Type B pancreatic cell (in vitro differentiated cells): ENCODE data around the gene YWHAB. TPM values are rescaled to one million over a fixed set of nuclear protein-coding genes. Genes with fewer than 3 reads are reported as not detected.

Experiments used
- DNase-seq: peaks from one replicate; pipeline ENCODE4 v3.0.0; 2021; ENCODE audit warnings: mixed read lengths; ENCODE audit not compliant: unreplicated experiment; ENCODE audit errors: extremely low spot score
- H3K27ac Mint-ChIP-seq: 2 replicates; pipeline ENCODE4 v1.8.0; 2021; ENCODE audit warnings: mild to moderate bottlenecking, mixed read lengths
- H3K27me3 Mint-ChIP-seq: 2 replicates; pipeline ENCODE4 v1.8.0; 2021; ENCODE audit warnings: mixed read lengths
- H3K36me3 Mint-ChIP-seq: 2 replicates; pipeline ENCODE4 v1.8.0; 2021; ENCODE audit warnings: mixed read lengths
- H3K4me1 Mint-ChIP-seq: one replicate; pipeline ENCODE4 v1.8.0; 2021; ENCODE audit warnings: mixed read lengths; ENCODE audit not compliant: unreplicated experiment
- H3K4me3 Mint-ChIP-seq: 2 replicates; pipeline ENCODE4 v1.8.0; 2021; ENCODE audit warnings: mild to moderate bottlenecking, mixed read lengths
- H3K9me3 Mint-ChIP-seq: 2 replicates; pipeline ENCODE4 v1.8.0; 2021; ENCODE audit warnings: mixed read lengths
- CTCF ChIP-seq: fragments of 200-600 bp; sonication (generic); conservative IDR thresholded peaks from 2 replicates; pipeline ENCODE4 v1.5.0; 2021; ENCODE audit warnings: antibody characterized with exemption, mild to moderate bottlenecking
- total RNA-seq: library from RNA; stranded (reverse); gene quantifications from 2 replicates; pipeline ENCODE4 v1.2.1, GENCODE V29; 2021; ENCODE audit warnings: low replicate concordance

The YWHAB gene
- total RNA-seq, 1 donor from 2014 or later = 153 TPM

- no peak for TF ChIP-seq CTCF
- Mint-ChIP-seq H3K4me3 (peak overlapping the region; percentile 81), H3K4me1 (peaks cover 52% of the 10 kb centered on the region), H3K27ac (peak overlapping the region; percentile 97), H3K27me3 (no peaks in the 10 kb centered on the region), H3K36me3 (peaks cover 45% of the 10 kb centered on the region), H3K9me3 (no peaks in the 10 kb centered on the region)
- DNase-seq = no peak
Measured at GRCh38 chr20:44956410-44956809, 70.9 kb downstream of the YWHAB start.

Other genes starting within 250 kb of the YWHAB start
- gene ADA, start 234.0 kb upstream of the YWHAB start, total RNA-seq = 7.5 and 15.1 TPM in 2 replicates
- not detected in 2 replicates for gene CCN5, start 170.3 kb upstream of the YWHAB start, total RNA-seq
- gene KCNK15, start 139.8 kb upstream of the YWHAB start, total RNA-seq = 0.31 and 0.36 TPM in 2 replicates
- gene RIMS4, start 75.2 kb upstream of the YWHAB start, total RNA-seq = 3.6 and 7.5 TPM in 2 replicates
- 57.4 and 83.4 TPM in 2 replicates for gene PABPC1L, start 24.4 kb downstream of the YWHAB start, total RNA-seq
- 42.8 and 58.2 TPM in 2 replicates for gene TOMM34, start 74.7 kb downstream of the YWHAB start, total RNA-seq
- 28.3 and 32.6 TPM in 2 replicates for gene STK4, start 80.8 kb downstream of the YWHAB start, total RNA-seq
- gene KCNS1, start 215.4 kb downstream of the YWHAB start, total RNA-seq = 2.2 and 3.5 TPM in 2 replicates
- gene WFDC5, start 229.5 kb downstream of the YWHAB start, total RNA-seq = 0.41 and 0.74 TPM in 2 replicates
- gene WFDC12, start 238.8 kb downstream of the YWHAB start, total RNA-seq = not detected in 2 replicates